GM18870 (cell line): ENCODE data around the gene PPP2R5C.

Experiments used
- ATAC-seq: cut with Tn5 transposase; IDR thresholded peaks from one replicate; pipeline ENCODE4 v1.9.1; 2021; ENCODE audit warnings: moderate library complexity; ENCODE audit not compliant: unreplicated experiment

The PPP2R5C gene

DNA sequence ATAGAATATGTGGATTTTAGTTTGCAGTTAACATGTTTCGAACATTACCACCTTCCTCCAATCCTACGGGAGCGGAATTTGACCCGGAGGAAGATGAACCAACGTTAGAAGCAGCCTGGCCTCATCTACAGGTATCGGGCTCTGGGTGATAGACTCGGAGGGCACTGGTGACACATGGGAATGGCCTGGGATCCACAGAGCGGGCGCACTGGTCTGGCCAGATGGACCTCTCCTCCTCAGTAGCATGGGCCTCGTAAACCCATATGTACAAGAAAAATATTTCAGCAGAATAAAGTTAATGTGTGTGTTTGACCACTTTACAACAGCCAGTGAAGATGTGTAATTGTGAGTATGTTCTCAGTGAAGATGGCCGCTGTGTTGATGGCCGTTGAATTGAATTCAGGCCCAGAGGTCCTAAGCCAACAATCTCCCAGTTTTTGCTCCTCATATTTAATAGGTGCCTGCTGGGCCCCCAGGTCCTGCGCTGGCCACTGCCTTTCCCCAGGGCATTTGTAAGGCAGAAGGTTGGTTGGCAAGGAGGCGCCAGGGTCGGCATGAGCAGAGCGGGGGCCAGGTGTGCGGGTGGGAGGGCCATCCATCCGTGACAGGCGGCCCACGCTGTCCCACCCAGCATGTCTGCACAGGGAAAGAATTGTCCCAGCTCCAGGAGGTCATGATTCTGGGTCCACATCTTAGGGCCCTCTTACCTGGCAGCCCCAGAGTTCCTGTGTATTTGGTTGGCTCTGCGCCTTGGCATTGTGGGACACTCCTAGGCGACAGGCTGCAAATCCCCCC is 120.8 kb downstream of the PPP2R5C start:
- ATAC-seq, result no peak

DNA sequence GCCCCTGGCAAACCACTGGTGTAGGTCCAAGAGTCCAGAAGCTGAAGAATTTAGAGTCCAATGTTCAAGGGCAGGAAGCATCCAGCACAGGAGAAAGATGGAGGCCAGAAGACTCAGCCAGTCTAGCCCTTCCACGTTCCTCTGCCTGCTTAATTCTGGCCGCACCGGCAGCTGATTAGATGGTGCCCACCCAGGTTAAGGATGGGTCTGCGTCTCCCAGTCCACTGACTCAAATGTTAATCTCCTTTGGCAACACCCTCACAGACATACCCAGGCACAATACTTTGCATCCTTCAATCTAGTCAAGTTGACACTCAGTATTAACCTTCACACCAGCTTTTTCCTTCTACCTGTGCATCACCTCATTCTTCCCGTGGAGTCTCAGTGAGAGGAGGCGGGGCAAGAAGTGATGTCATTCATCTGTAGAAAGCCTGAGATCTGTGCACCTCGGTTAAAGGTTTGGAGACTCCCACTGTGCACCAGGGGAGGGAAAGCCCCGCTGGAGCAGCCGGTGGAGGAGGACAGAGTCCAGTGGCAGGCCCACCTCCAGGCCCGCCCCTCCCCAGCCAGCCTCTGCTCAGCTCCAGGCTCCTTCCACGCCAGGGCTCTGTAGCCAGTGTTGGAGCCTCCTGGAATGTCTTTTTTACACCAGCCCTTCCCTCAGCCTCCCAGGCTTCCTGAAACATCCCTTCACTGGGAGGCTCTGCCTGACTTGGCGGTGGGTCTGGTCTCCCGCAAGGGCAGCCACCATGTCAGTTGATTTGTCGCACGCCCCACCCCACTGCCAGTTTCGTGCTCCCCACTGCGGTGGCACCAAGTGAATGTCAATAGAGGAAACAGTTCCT is 122.8 kb downstream of the PPP2R5C start:
- no peak for ATAC-seq

- ATAC-seq, result no peak
These were observed 123.5 kb downstream of the PPP2R5C start for GRCh38 chr14:101884934-101885576.

DNA sequence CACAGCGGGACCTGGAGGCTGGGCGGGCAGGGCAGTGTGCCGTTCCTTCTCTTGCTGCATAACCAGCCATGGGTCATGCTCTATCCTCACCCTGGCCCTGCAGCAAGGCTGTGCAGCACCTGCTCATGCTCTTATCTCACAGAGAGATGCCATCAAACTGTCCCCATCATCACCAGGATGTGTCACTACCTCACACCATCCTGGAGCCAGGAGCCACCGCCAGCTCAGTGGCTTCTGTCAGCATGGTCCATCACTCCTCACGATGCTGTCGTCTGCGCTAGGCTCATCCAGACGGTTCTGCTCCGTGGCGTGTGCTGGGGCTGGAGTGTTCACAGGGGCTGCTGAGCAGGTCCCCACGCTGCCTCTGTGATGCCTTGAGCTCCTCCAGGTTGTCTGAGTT is 125.7 kb downstream of the PPP2R5C start:
- no peak for ATAC-seq

DNA sequence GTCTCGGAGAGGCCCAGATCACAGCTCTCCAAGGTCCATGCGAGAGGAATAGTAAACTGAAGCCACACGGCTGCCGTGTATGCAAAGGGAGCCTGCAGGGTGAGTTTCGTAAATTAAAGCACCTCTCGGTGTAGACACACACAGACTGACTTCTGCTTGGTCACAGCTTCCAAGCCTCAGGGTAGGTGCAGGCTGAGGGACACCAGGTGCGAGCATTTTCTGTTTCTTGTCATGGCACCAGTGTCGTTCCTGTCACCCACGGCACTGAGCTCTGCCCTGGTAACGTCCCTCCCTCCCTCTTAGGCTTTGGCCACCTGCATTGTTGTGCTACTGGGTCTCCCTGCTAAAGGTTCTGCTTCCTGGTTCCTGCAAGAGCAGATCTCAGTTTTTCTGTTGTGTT is 126.7 kb downstream of the PPP2R5C start:
- no peak for ATAC-seq

- no peak for ATAC-seq
These were observed 127.9 kb downstream of the PPP2R5C start for GRCh38 chr14:101889366-101889765.

- ATAC-seq, result no peak
These were observed 128.4 kb downstream of the PPP2R5C start for GRCh38 chr14:101889898-101890297.

DNA sequence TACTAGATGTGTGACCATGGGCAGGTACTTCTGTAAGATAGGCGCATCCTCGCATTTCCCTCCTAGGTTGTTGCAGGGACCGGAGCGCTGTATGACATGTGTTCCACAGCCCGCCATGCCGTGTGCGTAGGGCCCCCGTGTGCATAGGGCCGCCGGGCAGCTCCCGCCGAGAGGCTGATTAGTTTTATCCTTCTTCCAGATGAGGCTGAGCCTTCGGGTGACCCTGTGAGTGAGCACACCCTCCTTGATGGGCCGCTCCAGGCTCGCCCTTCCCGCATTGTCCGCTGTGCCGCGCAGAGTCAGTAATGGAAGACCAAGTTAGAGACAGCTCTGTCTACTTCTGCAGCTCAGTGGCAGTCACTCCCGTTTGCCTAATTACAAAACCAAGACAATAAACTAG is 130.0 kb downstream of the PPP2R5C start:
- no peak for ATAC-seq

GRCh38 chr14:101893759-101894158 is 132.2 kb downstream of the PPP2R5C start:
- ATAC-seq, result no peak

- ATAC-seq, result no peak
These were observed 133.0 kb downstream of the PPP2R5C start for GRCh38 chr14:101894365-101895081.

- no peak for ATAC-seq
These were observed 133.7 kb downstream of the PPP2R5C start for GRCh38 chr14:101895256-101895655.

DNA sequence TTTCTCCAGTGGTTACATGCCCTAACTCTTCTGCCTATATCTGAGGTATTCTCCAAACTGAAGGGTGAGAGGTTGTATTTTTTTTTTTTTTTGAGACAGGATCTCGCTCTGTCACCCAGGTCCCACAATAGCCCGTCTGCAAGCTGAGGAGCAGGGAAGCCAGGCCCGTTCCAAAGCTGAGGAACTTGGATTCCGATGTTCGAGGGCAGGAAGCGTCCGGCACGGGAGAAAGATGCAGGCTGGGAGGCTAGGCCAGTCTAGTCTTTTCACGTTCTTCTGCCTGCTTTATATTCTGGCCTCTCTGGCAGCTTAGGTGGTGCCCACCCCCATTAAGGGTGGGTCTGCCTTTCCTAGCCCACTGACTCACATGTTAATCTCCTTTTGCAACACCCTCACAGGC is 135.8 kb downstream of the PPP2R5C start:
- no peak for ATAC-seq

- ATAC-seq, result no peak
These were observed 136.9 kb downstream of the PPP2R5C start for GRCh38 chr14:101898416-101898815.

DNA sequence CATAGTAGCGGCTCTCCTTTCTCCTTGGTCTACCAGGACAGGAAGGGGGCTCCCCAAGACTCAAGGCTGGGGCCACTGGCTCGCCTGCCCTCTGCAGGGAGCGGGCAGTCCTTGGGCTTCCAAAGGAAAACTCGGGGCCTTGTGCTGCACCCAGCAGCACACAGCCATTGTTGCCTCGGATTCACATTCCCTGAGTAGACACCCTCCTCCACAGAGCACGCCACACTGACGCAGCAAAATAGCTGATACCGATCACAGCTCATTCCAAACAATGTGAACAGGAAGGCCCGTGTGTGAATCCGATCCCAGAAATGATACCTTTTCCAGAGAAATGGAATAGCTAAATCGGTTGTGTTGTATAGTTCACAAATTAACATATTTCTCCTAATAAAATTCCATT is 137.8 kb downstream of the PPP2R5C start:
- no peak for ATAC-seq

DNA sequence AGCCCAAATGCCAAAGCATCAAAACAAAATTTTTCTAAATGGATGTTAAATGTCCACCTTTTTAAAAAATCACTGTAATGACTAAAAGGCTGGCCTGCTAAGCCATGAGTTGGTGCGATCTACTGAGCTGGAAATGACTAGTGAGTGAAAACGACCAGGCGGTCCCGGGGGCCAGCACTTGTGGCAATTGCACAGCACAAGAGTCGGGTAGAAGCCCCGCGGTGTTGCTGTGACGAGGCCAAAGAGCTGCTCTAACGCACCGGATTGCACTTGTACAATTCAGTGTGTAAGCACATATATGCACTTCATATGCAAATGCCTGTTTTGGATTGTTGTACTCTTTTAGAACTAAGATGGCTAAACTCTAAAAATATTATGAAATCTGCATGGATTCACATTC is 138.7 kb downstream of the PPP2R5C start:
- no peak for ATAC-seq

GRCh38 chr14:101903111-101903561 is 141.6 kb downstream of the PPP2R5C start:
- no peak for ATAC-seq

DNA sequence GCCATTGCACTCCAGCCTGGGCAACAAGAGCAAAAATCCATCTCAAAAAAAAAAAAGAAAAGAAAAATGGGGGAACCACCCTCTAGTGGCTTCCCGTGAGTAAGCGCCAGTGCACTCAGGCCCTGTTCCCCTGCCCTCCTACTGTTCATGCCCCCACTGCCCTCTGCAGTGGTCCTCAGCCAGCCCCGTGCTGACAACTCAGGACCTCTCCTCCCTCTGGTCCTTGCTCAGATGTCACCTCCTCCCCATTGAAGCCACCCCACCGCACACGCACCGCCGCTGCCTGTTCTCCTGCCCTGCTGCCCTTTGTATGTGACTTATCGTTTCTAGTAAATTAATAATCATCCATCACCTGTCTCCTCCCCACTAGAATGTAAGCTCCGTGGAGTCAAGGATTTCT is 144.1 kb downstream of the PPP2R5C start:
- ATAC-seq, result no peak

DNA sequence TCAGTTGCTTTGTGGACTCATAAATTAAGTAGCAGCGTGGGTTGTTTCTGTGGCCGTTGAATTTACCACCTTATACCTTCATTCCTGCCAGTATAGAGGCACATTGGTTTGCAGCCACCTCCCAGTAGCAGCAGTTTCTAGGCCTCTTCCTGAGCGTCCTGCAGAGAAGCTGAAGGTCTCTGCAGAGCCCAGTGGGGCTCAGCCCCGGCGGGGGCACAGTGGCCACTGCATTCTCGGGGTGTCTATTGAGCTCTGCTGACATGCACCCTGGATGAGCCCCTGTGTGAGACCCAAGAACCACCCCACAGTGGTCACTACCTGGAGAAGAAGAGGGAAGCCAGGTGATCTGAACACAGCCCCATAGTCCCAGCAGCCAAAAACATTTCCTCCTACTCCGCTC is 145.1 kb downstream of the PPP2R5C start:
- ATAC-seq, result no peak

- ATAC-seq, result no peak
These were observed 146.1 kb downstream of the PPP2R5C start for GRCh38 chr14:101907619-101908018.

GRCh38 chr14:101908795-101909194 is 147.3 kb downstream of the PPP2R5C start:
- no peak for ATAC-seq
